Suprapubic skin (tissue), 4 donors: ENCODE measurements around the gene KAZALD1. TPM values are rescaled to one million over a fixed set of nuclear protein-coding genes. Genes with fewer than 3 reads are reported as not detected.

Experiments used
- DNase-seq, 2 donors: peaks; one replicate each; pipeline ENCODE4 v3.0.0-alpha.2; 2019; ENCODE audit warnings: low spot score in 2 of 2
- H3K27ac ChIP-seq: fragments of 200-600 bp; sonication (generic); one replicate; pipeline ENCODE4 v1.5.1; 2019
- H3K27me3 ChIP-seq: fragments of 200-600 bp; sonication (generic); one replicate; pipeline ENCODE4 v1.5.1; 2019
- H3K36me3 ChIP-seq: fragments of 200-600 bp; sonication (generic); one replicate; pipeline ENCODE4 v1.5.1; 2019
- H3K4me1 ChIP-seq: fragments of 200-600 bp; sonication (generic); one replicate; pipeline ENCODE4 v1.5.1; 2019
- H3K4me3 ChIP-seq: fragments of 200-600 bp; sonication (generic); one replicate; pipeline ENCODE4 v1.5.1; 2019; ENCODE audit warnings: mild to moderate bottlenecking
- H3K9me3 ChIP-seq: fragments of 200-600 bp; sonication (generic); one replicate; pipeline ENCODE4 v1.5.1; 2019
- CTCF ChIP-seq, 2 donors: fragments of 200-600 bp in 1 of 2; fragments of 450-650 bp in 1 of 2; sonication (generic) in 1 of 2; IDR thresholded peaks; one replicate each; pipeline ENCODE4 v1.5.1; 2016 to 2019; ENCODE audit warnings: antibody characterized with exemption in 2 of 2, mild to moderate bottlenecking in 1 of 2, moderate library complexity in 1 of 2
- EP300 ChIP-seq: sonication (generic); formaldehyde crosslinking; IDR thresholded peaks from one replicate; pipeline ENCODE4 v1.6.1; 2017; ENCODE audit warnings: antibody characterized with exemption
- POLR2A ChIP-seq, 2 donors: fragments of 450-650 bp; IDR thresholded peaks; one replicate each; pipeline ENCODE4 v1.6.1; 2017; ENCODE audit warnings: antibody characterized with exemption in 2 of 2, mild to moderate bottlenecking in 2 of 2, moderate library complexity in 2 of 2
- POLR2AphosphoS5 ChIP-seq, 3 donors: sonication (generic); formaldehyde crosslinking; IDR thresholded peaks; one replicate each; pipeline ENCODE4 v1.6.1; 2017; ENCODE audit warnings: antibody characterized with exemption in 3 of 3
- WGBS: methylation state at CpG from one replicate; pipeline ENCODE4 v1.1.5; 2018; 5-methylcytosine and 5-hydroxymethylcytosine counted together
- total RNA-seq, 4 donors: library from RNA; depleted of rRNA; stranded (reverse); fragments of >200 nt; gene quantifications; one replicate each; pipeline ENCODE4 v1.1.0, GENCODE V29; 2016

KAZALD1 gene
- total RNA-seq, 4 donors from 2014 or later: 1.6 to 4.2 (median 2.5) TPM

GRCh38 chr10:101065481-101066145 lies 3.8 kb downstream of the KAZALD1 start:
- WGBS: 48% methylated on average over 3 of the region's 3 CpGs
- peaks cover 15% of the 10 kb centered on the region for H3K27me3 ChIP-seq

GRCh38 chr10:101066146-101066895 lies 4.5 kb downstream of the KAZALD1 start:
- TF ChIP-seq POLR2A (IDR thresholded peaks at IDR 0.05) (no peak), CTCF (IDR thresholded peaks at IDR 0.05) (peak in 1 of 2 donors; percentile 38), EP300 (no peak), POLR2AphosphoS5 (IDR thresholded peaks at IDR 0.05) (no peak)
- DNase-seq: peak; percentile 87 to 91
- peak overlapping the region; percentile 57 for H3K4me3 ChIP-seq

More at GRCh38 chr10:101065481-101066145, 3.8 kb downstream of the KAZALD1 start:
- peak overlapping the region; percentile 57 for H3K4me3 ChIP-seq
- peaks cover 60% of the 10 kb centered on the region for H3K4me1 ChIP-seq
- peak overlapping the region; percentile 78 for H3K27ac ChIP-seq
- TF ChIP-seq CTCF (IDR thresholded peaks at IDR 0.05) (no peak), POLR2A (IDR thresholded peaks at IDR 0.05) (no peak)
- no peaks in the 10 kb centered on the region for H3K9me3 ChIP-seq
- no peaks in the 10 kb centered on the region for H3K36me3 ChIP-seq
- no peak for DNase-seq

DNA sequence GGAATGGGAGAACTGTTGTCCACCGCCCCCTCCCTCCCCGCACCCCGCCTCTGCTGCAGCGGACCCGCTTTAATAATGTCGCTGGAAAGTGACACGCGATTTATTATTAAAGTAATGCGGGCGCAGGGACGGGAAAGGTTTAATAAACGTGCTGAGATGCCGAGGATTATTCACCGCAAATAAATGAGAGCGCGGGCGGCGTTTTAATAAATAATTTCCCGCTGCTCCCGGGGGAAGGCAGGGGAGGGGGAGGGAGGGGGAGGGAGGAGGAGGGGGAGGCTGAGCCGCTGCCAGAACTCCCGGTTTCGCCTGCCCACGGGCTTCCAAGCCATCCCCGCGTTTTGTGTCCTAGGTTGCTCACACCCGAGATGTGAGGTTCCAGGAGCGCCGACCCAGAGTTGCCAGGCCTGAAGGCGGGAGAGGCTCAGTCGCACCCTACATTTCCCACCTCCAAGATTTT lies 5.1 kb downstream of the KAZALD1 start:
- Histone ChIP-seq H3K4me1 (peaks cover 52% of the 10 kb centered on the region), H3K4me3 (peak overlapping the region; percentile 57), H3K27me3 (peaks cover 20% of the 10 kb centered on the region), H3K9me3 (no peaks in the 10 kb centered on the region), H3K27ac (peak overlapping the region; percentile 78), H3K36me3 (no peaks in the 10 kb centered on the region)
- TF ChIP-seq CTCF (IDR thresholded peaks at IDR 0.05): no peak
- TF ChIP-seq POLR2AphosphoS5 (IDR thresholded peaks at IDR 0.05): no peak
- 2% methylated on average over 28 of the region's 31 CpGs for WGBS
- DNase-seq: no peak

More at GRCh38 chr10:101066146-101066895, 4.5 kb downstream of the KAZALD1 start:
- H3K4me1 ChIP-seq: peaks cover 58% of the 10 kb centered on the region
- 0% methylated on average over 9 of the region's 49 CpGs for WGBS
- H3K27me3 ChIP-seq: peaks cover 15% of the 10 kb centered on the region
- H3K27ac ChIP-seq: peak overlapping the region; percentile 78
- H3K9me3 ChIP-seq: no peaks in the 10 kb centered on the region
- H3K36me3 ChIP-seq: no peaks in the 10 kb centered on the region

DNA sequence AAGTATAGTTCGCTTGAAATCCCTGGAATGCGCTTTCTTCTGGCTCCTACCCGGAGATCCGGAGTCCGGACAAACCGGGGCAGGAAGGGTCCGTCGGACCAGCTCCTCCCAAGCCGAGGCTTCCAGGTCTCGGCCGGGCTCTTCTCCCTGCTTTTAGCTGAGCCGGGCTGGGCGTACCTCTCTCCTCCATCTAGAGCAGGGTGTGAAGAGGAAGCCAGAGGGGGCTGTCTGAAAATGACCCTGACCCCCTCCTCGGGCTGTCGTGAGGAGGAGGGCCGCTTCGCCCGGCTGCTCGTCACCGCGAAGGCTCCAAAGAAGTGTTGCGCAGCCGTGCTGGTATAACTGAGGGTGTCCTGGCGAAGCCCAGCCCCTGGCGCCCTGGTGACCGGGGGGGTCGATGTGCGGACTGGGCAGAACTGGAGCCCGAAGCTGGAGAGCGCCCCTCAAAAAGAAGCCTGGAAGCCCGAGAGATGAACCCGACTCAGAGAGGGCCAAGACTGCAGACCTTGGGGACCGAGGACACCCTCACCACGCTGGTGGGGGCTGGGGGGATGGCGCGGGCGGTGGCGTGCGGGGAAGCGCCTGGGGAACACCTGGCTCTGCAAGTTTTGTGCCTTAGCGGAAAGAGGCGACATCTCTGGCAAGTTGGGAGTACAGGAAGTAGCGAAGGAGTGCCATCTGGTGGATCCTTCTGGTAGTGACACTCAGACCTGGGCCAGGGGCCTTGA lies 5.7 kb downstream of the KAZALD1 start:
- peak overlapping the region; percentile 5 for H3K27ac ChIP-seq
- no peaks in the 10 kb centered on the region for H3K36me3 ChIP-seq
- peaks cover 46% of the 10 kb centered on the region for H3K4me1 ChIP-seq
- peak; percentile 85 to 87 for DNase-seq
- peaks cover 24% of the 10 kb centered on the region for H3K27me3 ChIP-seq
- under 1% methylated on average over 33 of the region's 43 CpGs for WGBS
- H3K9me3 ChIP-seq: no peaks in the 10 kb centered on the region
- no peak for TF ChIP-seq POLR2A (IDR thresholded peaks at IDR 0.05)
- no peak for TF ChIP-seq POLR2AphosphoS5 (IDR thresholded peaks at IDR 0.05)
- no peak for TF ChIP-seq EP300
- peak; percentile 80 to 88 for TF ChIP-seq CTCF (IDR thresholded peaks at IDR 0.05)
- peak overlapping the region; percentile 57 for H3K4me3 ChIP-seq

- peaks cover 30% of the 10 kb centered on the region for H3K27me3 ChIP-seq
- TF ChIP-seq EP300 (no peak), CTCF (IDR thresholded peaks at IDR 0.05) (no peak), POLR2AphosphoS5 (IDR thresholded peaks at IDR 0.05) (no peak), POLR2A (IDR thresholded peaks at IDR 0.05) (no peak)
These were observed 7.7 kb downstream of the KAZALD1 start for GRCh38 chr10:101069441-101069840.

More at GRCh38 chr10:101069441-101069840, 7.7 kb downstream of the KAZALD1 start:
- Histone ChIP-seq H3K4me3 (no peak overlapping the region), H3K36me3 (no peaks in the 10 kb centered on the region), H3K27ac (no peak overlapping the region), H3K9me3 (no peaks in the 10 kb centered on the region), H3K4me1 (peaks cover 27% of the 10 kb centered on the region)
- WGBS: 68% methylated on average over 5 of the region's 5 CpGs
- no peak for DNase-seq
